ENCODE data around the gene FAM89A.
"Not testable (repeated sequence)": the region's sequence is repeated elsewhere in the genome, so short reads cannot be mapped to it uniquely, and the experiment has no call there.

FAM89A gene

GRCh38 chr1:230986976-230987375 is 53.1 kb downstream of the FAM89A start:
- no peak for DNase-seq

GRCh38 chr1:230985711-230986110 is 54.3 kb downstream of the FAM89A start:
- no peak for DNase-seq

- not testable (repeated sequence) for DNase-seq
These were observed 55.2 kb downstream of the FAM89A start for GRCh38 chr1:230984622-230985515.

- DNase-seq: no peak
These were observed 56.2 kb downstream of the FAM89A start for GRCh38 chr1:230983811-230984210.

- no peak for DNase-seq
These were observed 57.4 kb downstream of the FAM89A start for GRCh38 chr1:230982696-230983095.

- no peak for DNase-seq
These were observed 60.1 kb downstream of the FAM89A start for GRCh38 chr1:230979952-230980351.

GRCh38 chr1:230979389-230979716 is 60.7 kb downstream of the FAM89A start:
- no peak for DNase-seq

GRCh38 chr1:230978491-230979388 is 61.3 kb downstream of the FAM89A start, which contains the start of the genes ARV1 and TTC13:
Gene ARV1 (plus strand): TSS chr1:230979094. CDS start chr1:230979106, 12 bp downstream.
Gene TTC13 (minus strand): TSS chr1:230978861. CDS start chr1:230978830, 31 bp downstream.
- DNase-seq: peak; percentile 99

- peak; percentile 54 for DNase-seq
These were observed 62.1 kb downstream of the FAM89A start for GRCh38 chr1:230977761-230978490.

GRCh38 chr1:230976825-230977747 is 63.0 kb downstream of the FAM89A start:
- peak; percentile 14 for DNase-seq

GRCh38 chr1:230976360-230976759 is 63.7 kb downstream of the FAM89A start:
- no peak for DNase-seq

- no peak for DNase-seq
These were observed 64.4 kb downstream of the FAM89A start for GRCh38 chr1:230975636-230976035.

- DNase-seq: peak; percentile 61
These were observed 67.2 kb downstream of the FAM89A start for GRCh38 chr1:230972855-230973271.

- DNase-seq: no peak
These were observed 68.3 kb downstream of the FAM89A start for GRCh38 chr1:230971771-230972170.

- no peak for DNase-seq
These were observed 69.6 kb downstream of the FAM89A start for GRCh38 chr1:230970432-230970831.
